ENCODE data around the gene NPR3. TPM values are rescaled to one million over a fixed set of nuclear protein-coding genes. Genes with fewer than 3 reads are reported as not detected.

The NPR3 gene
- total RNA-seq, 1 experiment from 2014 or later = not detected

DNA sequence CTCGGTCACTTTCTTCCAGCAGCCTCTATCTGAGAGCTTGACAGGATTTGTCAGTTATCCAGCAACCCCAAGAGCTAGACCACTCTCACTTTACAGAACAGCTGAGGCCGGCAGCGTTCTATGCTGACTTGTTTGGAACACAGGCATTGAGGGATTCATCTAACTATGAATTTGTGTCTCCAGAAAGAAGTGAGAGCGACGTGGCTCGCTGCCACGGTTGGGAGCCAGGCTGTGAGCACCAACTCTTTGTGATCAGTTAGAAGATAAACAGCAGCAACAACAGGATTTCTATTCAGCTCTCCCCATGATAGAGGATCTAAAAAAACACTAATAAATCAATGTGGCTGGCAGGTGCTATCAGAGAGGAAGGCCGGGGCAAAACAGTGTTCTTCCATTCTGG, 58.6 kb downstream of the NPR3 start:
- WGBS (ENCODE audit: extremely low coverage, insufficient read length, low lambda C conversion rate) = no CpG with 5 or more reads among the region's 8 CpGs
- no peaks in the 10 kb centered on the region for H3K9me3 Mint-ChIP-seq

More for the DNA sequence above, 58.6 kb downstream of the NPR3 start:
- TF ChIP-seq, protein P1, sequence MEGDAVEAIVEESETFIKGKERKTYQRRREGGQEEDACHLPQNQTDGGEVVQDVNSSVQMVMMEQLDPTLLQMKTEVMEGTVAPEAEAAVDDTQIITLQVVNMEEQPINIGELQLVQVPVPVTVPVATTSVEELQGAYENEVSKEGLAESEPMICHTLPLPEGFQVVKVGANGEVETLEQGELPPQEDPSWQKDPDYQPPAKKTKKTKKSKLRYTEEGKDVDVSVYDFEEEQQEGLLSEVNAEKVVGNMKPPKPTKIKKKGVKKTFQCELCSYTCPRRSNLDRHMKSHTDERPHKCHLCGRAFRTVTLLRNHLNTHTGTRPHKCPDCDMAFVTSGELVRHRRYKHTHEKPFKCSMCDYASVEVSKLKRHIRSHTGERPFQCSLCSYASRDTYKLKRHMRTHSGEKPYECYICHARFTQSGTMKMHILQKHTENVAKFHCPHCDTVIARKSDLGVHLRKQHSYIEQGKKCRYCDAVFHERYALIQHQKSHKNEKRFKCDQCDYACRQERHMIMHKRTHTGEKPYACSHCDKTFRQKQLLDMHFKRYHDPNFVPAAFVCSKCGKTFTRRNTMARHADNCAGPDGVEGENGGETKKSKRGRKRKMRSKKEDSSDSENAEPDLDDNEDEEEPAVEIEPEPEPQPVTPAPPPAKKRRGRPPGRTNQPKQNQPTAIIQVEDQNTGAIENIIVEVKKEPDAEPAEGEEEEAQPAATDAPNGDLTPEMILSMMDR (conservative IDR thresholded peaks at IDR 0.05) = no peak
- Histone ChIP-seq H2BK5ac (ENCODE audit: insufficient read length, low read length) (no peak overlapping the region), H3K23ac (ENCODE audit: insufficient read length, low read depth, low read length) (no peak overlapping the region), H2AK5ac (ENCODE audit: insufficient read length, low read length) (no peak overlapping the region), H3K56ac (ENCODE audit: insufficient read length, low read depth, low read length) (no peak overlapping the region), H3K4me2 (ENCODE audit: insufficient read depth, insufficient read length, low read length) (no peak overlapping the region), H2BK20ac (ENCODE audit: low read depth, low read length, poor library complexity, severe bottlenecking) (no peak overlapping the region), H4K91ac (ENCODE audit: insufficient read length, low read depth, low read length) (no peak overlapping the region), H4K8ac (replicated peaks; ENCODE audit: insufficient read length, low read depth, low read length) (no peak overlapping the region), H3K79me1 (ENCODE audit: insufficient read depth, low read depth, low read length, poor library complexity, severe bottlenecking) (no peaks in the 10 kb centered on the region), H3K4me1 (ENCODE audit: insufficient read depth, low read length) (no peaks in the 10 kb centered on the region), H3T11ph (ENCODE audit: low read length) (no peak overlapping the region), H3K9ac (ENCODE audit: extremely low read depth, insufficient read length, low read length) (no peak overlapping the region), H3K27ac (ENCODE audit: insufficient read length, low read depth, low read length) (no peak overlapping the region), H3K27me3 (ENCODE audit: insufficient read depth, low read length) (no peaks in the 10 kb centered on the region), H3K4ac (ENCODE audit: low read depth, low read length) (no peak overlapping the region), H3K18ac (ENCODE audit: insufficient read length, low read depth, low read length) (no peak overlapping the region), H3K9me3 (ENCODE audit: control insufficient read depth, low read depth, low read length) (no peaks in the 10 kb centered on the region), H3K23me2 (ENCODE audit: insufficient read length, low read depth, low read length, poor library complexity, severe bottlenecking) (no peaks in the 10 kb centered on the region), H4K5ac (ENCODE audit: insufficient read length, low read depth, low read length) (no peak overlapping the region), H3K14ac (ENCODE audit: insufficient read depth, low read length) (no peak overlapping the region), H2BK12ac (ENCODE audit: insufficient read length, low read depth, low read length) (no peak overlapping the region), H2AFZ (ENCODE audit: low read length) (no peak overlapping the region), H2BK120ac (ENCODE audit: low read depth, low read length, poor library complexity, severe bottlenecking) (no peak overlapping the region), H4K20me1 (ENCODE audit: control insufficient read depth, insufficient read depth, insufficient read length) (no peaks in the 10 kb centered on the region), H2BK15ac (ENCODE audit: low read depth, low read length) (no peak overlapping the region), H3K79me2 (ENCODE audit: insufficient read depth, low read length) (no peaks in the 10 kb centered on the region)
- Mint-ChIP-seq H3K27me3 (ENCODE audit: low read depth) (peaks cover 8% of the 10 kb centered on the region), H3K27ac (no peak overlapping the region), H3K4me1 (no peaks in the 10 kb centered on the region), H3K36me3 (ENCODE audit: insufficient read depth in 1 of 3, low read depth in 3 of 3) (no peaks in the 10 kb centered on the region), H3K4me3 (no peak overlapping the region)
- no peak for DNase-seq

Data from H9 (cell line).